Mesenchymal stem cell (in vitro differentiated cells and primary cell): Measurements from ENCODE around the gene HDGFL2.

Source experiments
- DNase-seq: peaks from one replicate; pipeline ENCODE4 v3.0.0-alpha.2; 2013
- H2AFZ ChIP-seq: one replicate; pipeline ENCODE4 v1.6.1; 2013; ENCODE audit warnings: low read depth, mild to moderate bottlenecking, control low read depth, inconsistent platforms, low read length, moderate library complexity
- H2AK5ac ChIP-seq: 2 replicates; pipeline ENCODE4 v1.6.1; 2013; ENCODE audit warnings: low read length, moderate library complexity, mild to moderate bottlenecking, inconsistent platforms; ENCODE audit not compliant: severe bottlenecking
- H2BK120ac ChIP-seq: one replicate; pipeline ENCODE4 v1.6.1; 2013; ENCODE audit warnings: low read depth, mild to moderate bottlenecking, inconsistent platforms, low read length, moderate library complexity
- H2BK12ac ChIP-seq, 2 experiments: one replicate each; pipeline ENCODE4 v1.6.1; 2013; ENCODE audit warnings: inconsistent platforms in 2 of 2, low read length in 2 of 2, mild to moderate bottlenecking in 2 of 2, moderate library complexity in 2 of 2, control low read depth in 1 of 2
- H2BK15ac ChIP-seq: one replicate; pipeline ENCODE4 v1.6.1; 2013; ENCODE audit warnings: mild to moderate bottlenecking, low read depth, inconsistent platforms; ENCODE audit not compliant: poor library complexity, severe bottlenecking
- H2BK5ac ChIP-seq: 2 replicates; pipeline ENCODE4 v1.6.1; 2013; ENCODE audit warnings: low read depth, mild to moderate bottlenecking, low read length, control low read depth, inconsistent platforms; ENCODE audit not compliant: poor library complexity, severe bottlenecking
- H3K14ac ChIP-seq, 2 experiments: one replicate each; pipeline ENCODE4 v1.6.1; 2013; ENCODE audit warnings: inconsistent platforms in 2 of 2, low read length in 2 of 2, control low read depth in 1 of 2, mild to moderate bottlenecking in 1 of 2, moderate library complexity in 1 of 2
- H3K18ac ChIP-seq, 2 experiments: one replicate each; pipeline ENCODE4 v1.6.1; 2013; ENCODE audit warnings: inconsistent platforms in 2 of 2, low read length in 2 of 2, control low read depth in 1 of 2, low read depth in 1 of 2, mild to moderate bottlenecking in 1 of 2
- H3K23ac ChIP-seq, 2 experiments: one replicate each; pipeline ENCODE4 v1.6.1; 2013; ENCODE audit warnings: inconsistent platforms in 2 of 2, low read length in 2 of 2, mild to moderate bottlenecking in 2 of 2, moderate library complexity in 2 of 2, control low read depth in 1 of 2
- H3K27ac ChIP-seq: 2 replicates; pipeline ENCODE4 v1.5.1; 2013; ENCODE audit warnings: mild to moderate bottlenecking, moderate library complexity, low read length, control low read depth, inconsistent platforms; ENCODE audit not compliant: poor library complexity, severe bottlenecking
- H3K27me3 ChIP-seq, 2 experiments: 2 replicates each; pipeline versions ENCODE4 v1.6.1 to v1.7.0; 2013; ENCODE audit warnings: low read length in 2 of 2, mild to moderate bottlenecking in 2 of 2, moderate library complexity in 2 of 2, control low read depth in 1 of 2, inconsistent platforms in 1 of 2; ENCODE audit not compliant: control insufficient read depth in 1 of 2, insufficient read depth in 1 of 2
- H3K36me3 ChIP-seq, 2 experiments: 2 replicates each; pipeline versions ENCODE4 v1.6.1 to v1.7.0; 2013; ENCODE audit warnings: low read length in 2 of 2, control low read depth in 1 of 2, inconsistent platforms in 1 of 2, low read depth in 1 of 2, mild to moderate bottlenecking in 1 of 2; ENCODE audit not compliant: insufficient read depth in 2 of 2, control insufficient read depth in 1 of 2
- H3K4ac ChIP-seq, 2 experiments: one replicate each; pipeline ENCODE4 v1.6.1; 2013; ENCODE audit warnings: inconsistent platforms in 2 of 2, low read length in 2 of 2, mild to moderate bottlenecking in 2 of 2, moderate library complexity in 2 of 2, control low read depth in 1 of 2, low read depth in 1 of 2
- H3K4me1 ChIP-seq: 2 replicates; pipeline ENCODE4 v1.6.1; 2013; ENCODE audit warnings: low read depth, low read length, control low read depth; ENCODE audit not compliant: control insufficient read depth, insufficient read depth
- H3K4me2 ChIP-seq: 2 replicates; pipeline ENCODE4 v1.6.1; 2013; ENCODE audit warnings: low read length, mild to moderate bottlenecking, inconsistent platforms; ENCODE audit not compliant: poor library complexity, severe bottlenecking
- H3K4me3 ChIP-seq, 2 experiments: 2 replicates each; pipeline versions ENCODE4 v1.5.1 to v1.7.0; 2013; ENCODE audit warnings: low read length in 2 of 2, mild to moderate bottlenecking in 2 of 2, control low read depth in 1 of 2, low read depth in 1 of 2; ENCODE audit not compliant: insufficient read depth in 1 of 2
- H3K79me1 ChIP-seq: replicated peaks from 2 replicates; pipeline ENCODE4 v1.6.1; 2013; ENCODE audit warnings: mild to moderate bottlenecking, control low read depth, low read length, inconsistent platforms; ENCODE audit not compliant: poor library complexity, severe bottlenecking
- H3K9ac ChIP-seq: 2 replicates; pipeline ENCODE4 v1.7.0; 2013; ENCODE audit warnings: mild to moderate bottlenecking, low read length, moderate library complexity
- H3K9me3 ChIP-seq: 2 replicates; pipeline ENCODE4 v1.7.0; 2013; ENCODE audit warnings: mild to moderate bottlenecking, low read length; ENCODE audit not compliant: control insufficient read depth
- H4K8ac ChIP-seq: one replicate; pipeline ENCODE4 v1.6.1; 2013; ENCODE audit warnings: inconsistent platforms, mild to moderate bottlenecking, low read length, moderate library complexity
- H4K91ac ChIP-seq: one replicate; pipeline ENCODE4 v1.6.1; 2013; ENCODE audit warnings: mild to moderate bottlenecking, low read length, inconsistent platforms
- WGBS: methylation state at CpG from one replicate; pipeline ENCODE4 v1.1.7; 2013; ENCODE audit warnings: mixed read lengths; 5-methylcytosine and 5-hydroxymethylcytosine counted together

HDGFL2 gene

DNA sequence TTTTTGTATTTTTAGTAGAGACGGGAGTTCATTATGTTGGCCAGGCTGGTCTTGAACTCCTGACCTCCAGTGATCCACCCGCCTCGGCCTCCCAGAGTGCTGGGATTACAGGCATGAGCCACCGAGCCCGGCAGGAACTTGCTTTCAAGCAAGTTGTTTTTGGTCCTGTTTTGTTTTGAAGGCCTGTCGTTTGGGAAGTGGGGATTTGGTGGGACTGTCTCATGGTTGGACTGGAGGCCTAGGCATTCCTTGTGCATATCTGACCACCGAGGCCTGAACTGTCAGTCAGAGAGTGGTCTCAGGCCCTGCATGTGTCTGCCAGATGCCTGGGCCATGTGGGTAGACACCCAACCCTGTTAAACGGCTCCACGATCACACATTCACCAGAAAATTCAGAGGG, 40.8 kb upstream of the HDGFL2 start:
- no peak overlapping the region for H2BK120ac ChIP-seq
- H3K4me2 ChIP-seq = no peak overlapping the region
- no peak overlapping the region for H2BK15ac ChIP-seq
- H3K79me1 ChIP-seq = peaks cover 7% of the 10 kb centered on the region
- no peak overlapping the region for H3K18ac ChIP-seq
- H3K36me3 ChIP-seq = peaks cover 44 to 54% of the 10 kb centered on the region in 2 experiments
- no peak overlapping the region for H2AK5ac ChIP-seq
- H3K23ac ChIP-seq = no peak overlapping the region
- no peaks in the 10 kb centered on the region for H3K27me3 ChIP-seq
- no peak overlapping the region for H3K9ac ChIP-seq
- no peak overlapping the region for H3K4me3 ChIP-seq
- no peak overlapping the region for H3K14ac ChIP-seq
- DNase-seq = no peak
- H3K4me1 ChIP-seq = peaks cover under 1% of the 10 kb centered on the region
- H3K27ac ChIP-seq = no peak overlapping the region
- no peak overlapping the region for H2BK12ac ChIP-seq
- no peak overlapping the region for H4K91ac ChIP-seq
- no peak overlapping the region for H2BK5ac ChIP-seq
- H2AFZ ChIP-seq = no peak overlapping the region
- no peak overlapping the region for H3K4ac ChIP-seq
- WGBS = 95% methylated on average over 9 of the region's 9 CpGs
- H4K8ac ChIP-seq = no peak overlapping the region
- no peaks in the 10 kb centered on the region for H3K9me3 ChIP-seq

DNA sequence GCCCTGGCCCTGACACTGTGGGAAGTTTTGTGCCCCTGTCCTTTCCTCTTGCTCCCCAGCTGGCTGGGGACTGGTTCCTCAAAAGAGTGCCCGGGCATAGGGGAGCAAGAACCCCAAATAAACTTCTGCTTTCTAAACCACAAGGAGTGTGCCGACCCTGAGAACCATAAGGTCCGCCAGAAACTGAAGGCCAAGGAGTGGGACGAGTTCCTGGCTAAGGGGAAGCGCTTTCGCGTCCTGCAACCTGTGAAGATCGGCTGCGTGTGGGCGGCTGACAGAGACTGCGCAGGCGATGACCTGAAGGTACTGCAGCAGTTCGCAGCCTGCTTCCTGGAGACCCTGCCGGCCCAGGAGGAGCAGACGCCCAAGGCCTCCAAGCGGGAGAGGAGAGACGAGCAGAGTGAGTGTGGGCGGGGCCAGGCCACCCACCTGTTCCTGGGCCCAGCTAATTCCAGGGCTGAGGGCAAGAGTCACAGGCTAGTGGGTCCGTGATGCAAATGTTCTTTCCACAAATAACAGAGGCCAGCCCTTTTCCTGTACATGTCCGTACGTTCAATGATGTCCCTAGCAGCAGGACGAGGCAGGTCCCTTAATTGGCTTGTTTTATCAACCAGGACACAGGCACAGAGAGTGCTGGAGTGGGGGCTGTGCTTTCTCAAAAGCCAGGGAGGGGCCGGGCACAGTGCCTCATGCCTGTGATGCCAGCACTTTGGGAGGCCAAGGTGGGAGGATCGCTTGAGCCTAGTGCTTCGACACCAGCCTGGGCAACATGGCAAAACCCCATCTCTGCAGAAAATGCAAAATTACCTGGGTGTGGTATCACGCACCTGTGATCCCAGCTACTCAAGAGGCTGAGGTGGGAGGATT, 40.1 kb upstream of the HDGFL2 start:
- Histone ChIP-seq H3K9me3 (no peaks in the 10 kb centered on the region), H3K4me2 (no peak overlapping the region), H3K18ac (no peak overlapping the region), H4K91ac (no peak overlapping the region), H2BK120ac (no peak overlapping the region), H3K79me1 (peaks cover 13% of the 10 kb centered on the region), H3K27me3 (no peaks in the 10 kb centered on the region), H2AK5ac (no peak overlapping the region), H3K23ac (no peak overlapping the region), H3K4me1 (peaks cover 2% of the 10 kb centered on the region), H2BK5ac (no peak overlapping the region), H2BK15ac (no peak overlapping the region), H4K8ac (no peak overlapping the region), H2AFZ (no peak overlapping the region), H3K27ac (no peak overlapping the region), H3K4me3 (no peak overlapping the region), H3K14ac (no peak overlapping the region), H3K4ac (no peak overlapping the region), H3K36me3 (peaks cover 44 to 62% of the 10 kb centered on the region in 2 experiments), H2BK12ac (no peak overlapping the region), H3K9ac (no peak overlapping the region)
- WGBS = 96% methylated on average over 26 of the region's 26 CpGs
- no peak for DNase-seq

DNA sequence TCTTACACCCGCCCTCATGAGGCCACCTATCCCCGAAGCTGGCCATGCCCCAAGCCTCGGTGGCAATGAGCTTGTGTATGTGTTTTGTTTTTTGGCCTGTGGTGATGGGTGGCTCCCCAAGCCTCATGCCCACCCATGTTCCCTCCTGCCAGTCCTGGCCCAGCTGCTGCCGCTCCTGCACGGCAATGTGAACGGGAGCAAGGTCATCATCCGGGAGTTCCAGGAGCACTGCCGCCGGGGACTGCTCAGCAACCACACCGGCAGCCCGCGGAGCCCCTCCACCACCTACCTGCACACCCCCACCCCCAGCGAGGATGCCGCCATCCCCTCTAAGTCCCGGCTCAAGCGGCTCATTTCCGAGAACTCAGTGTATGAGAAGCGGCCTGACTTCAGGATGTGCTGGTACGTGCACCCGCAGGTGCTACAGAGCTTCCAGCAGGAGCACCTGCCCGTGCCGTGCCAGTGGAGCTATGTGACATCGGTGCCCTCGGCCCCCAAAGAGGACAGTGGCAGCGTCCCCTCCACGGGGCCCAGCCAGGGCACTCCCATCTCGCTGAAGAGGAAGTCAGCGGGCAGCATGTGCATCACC, 39.1 kb upstream of the HDGFL2 start:
- no peak overlapping the region for H3K4me2 ChIP-seq
- WGBS = 94% methylated on average over 28 of the region's 28 CpGs

DNA sequence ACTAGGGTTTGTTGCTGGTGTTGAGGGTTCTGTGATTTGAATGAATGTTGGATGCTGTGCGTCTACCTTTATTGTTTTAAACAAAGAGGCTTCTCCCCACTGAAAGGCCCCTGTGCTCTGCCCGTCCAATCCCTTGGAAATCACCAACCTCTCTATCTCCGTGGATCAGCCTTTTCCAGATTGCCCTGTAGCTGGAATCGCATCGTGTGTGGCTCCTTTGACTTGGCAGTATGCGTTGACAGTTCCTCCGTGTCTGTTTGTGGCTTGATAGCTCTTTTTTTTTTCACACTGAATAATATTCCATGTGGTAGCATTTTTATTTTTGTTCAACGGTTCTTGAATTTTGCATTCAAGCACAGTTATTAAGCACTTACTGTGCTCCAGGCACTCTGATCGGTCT, 37.7 kb upstream of the HDGFL2 start:
- Histone ChIP-seq H3K4me1 (peaks cover 2% of the 10 kb centered on the region), H2BK12ac (no peak overlapping the region), H3K4me3 (no peak overlapping the region), H4K8ac (no peak overlapping the region), H3K27ac (no peak overlapping the region), H2AK5ac (no peak overlapping the region), H2BK120ac (no peak overlapping the region), H3K4ac (no peak overlapping the region), H3K9me3 (no peaks in the 10 kb centered on the region), H4K91ac (no peak overlapping the region), H3K36me3 (peaks cover 37 to 50% of the 10 kb centered on the region in 2 experiments), H2BK15ac (no peak overlapping the region), H3K9ac (no peak overlapping the region), H3K14ac (no peak overlapping the region), H3K79me1 (peaks cover 15% of the 10 kb centered on the region), H2AFZ (no peak overlapping the region), H2BK5ac (no peak overlapping the region), H3K18ac (no peak overlapping the region), H3K4me2 (no peak overlapping the region), H3K23ac (no peak overlapping the region), H3K27me3 (no peaks in the 10 kb centered on the region)
- WGBS = 94% methylated on average over 9 of the region's 9 CpGs
- DNase-seq = no peak

More for the DNA sequence above, 39.1 kb upstream of the HDGFL2 start:
- Histone ChIP-seq H3K27me3 (no peaks in the 10 kb centered on the region), H2AFZ (no peak overlapping the region), H3K79me1 (peaks cover 15% of the 10 kb centered on the region), H3K27ac (no peak overlapping the region), H2BK15ac (no peak overlapping the region), H3K14ac (no peak overlapping the region), H3K4me1 (peaks cover 2% of the 10 kb centered on the region), H3K9me3 (no peaks in the 10 kb centered on the region), H2BK12ac (no peak overlapping the region), H3K9ac (no peak overlapping the region), H2AK5ac (no peak overlapping the region), H2BK120ac (no peak overlapping the region), H2BK5ac (no peak overlapping the region), H4K91ac (no peak overlapping the region), H3K36me3 (peaks cover 44 to 62% of the 10 kb centered on the region in 2 experiments), H3K4me3 (no peak overlapping the region), H3K23ac (no peak overlapping the region), H3K18ac (no peak overlapping the region), H4K8ac (no peak overlapping the region), H3K4ac (no peak overlapping the region)
- no peak for DNase-seq
